GM12892 (cell line): ENCODE results near the gene EXOSC3.
"Not testable (repeated sequence)": the region's sequence is repeated elsewhere in the genome, so short reads cannot be mapped to it uniquely, and the experiment has no call there.

Source experiments
- POLR2A ChIP-seq: IDR thresholded peaks from 2 replicates; pipeline ENCODE4 v1.6.1; 2011; ENCODE audit warnings: low read depth, low read length, control low read depth
- POLR2AphosphoS5 ChIP-seq: IDR thresholded peaks from 2 replicates; pipeline ENCODE4 v1.6.1; 2011; ENCODE audit warnings: low read depth, low read length, control low read depth
- TAF1 ChIP-seq: IDR thresholded peaks from 2 replicates; pipeline ENCODE4 v1.6.1; 2011; ENCODE audit warnings: low read depth, mild to moderate bottlenecking, control low read depth, low read length, borderline replicate concordance

DNA sequence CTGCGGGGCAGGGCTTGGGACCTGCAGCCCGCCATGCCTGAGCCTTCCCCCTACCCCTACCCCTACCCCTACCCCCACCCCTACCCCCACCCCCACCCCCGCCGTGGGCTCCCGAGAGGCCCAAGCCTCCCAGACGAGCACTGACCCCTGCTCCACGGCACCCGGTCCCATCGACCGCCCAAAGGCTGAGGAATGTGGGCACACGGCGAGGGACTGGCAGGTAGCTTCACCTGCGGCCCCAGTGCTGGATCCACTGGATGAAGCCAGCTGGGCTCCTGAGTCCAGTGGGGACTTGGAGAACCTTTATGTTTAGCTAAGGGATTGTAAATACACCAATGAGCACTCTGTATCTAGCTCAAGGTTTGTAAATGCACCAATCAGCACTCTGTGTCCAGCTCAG lies 32.8 kb downstream of the EXOSC3 start:
- TF ChIP-seq POLR2A, POLR2AphosphoS5, TAF1: not testable (repeated sequence)
